ENCODE results near the gene RTEL1.

Gene RTEL1

DNA sequence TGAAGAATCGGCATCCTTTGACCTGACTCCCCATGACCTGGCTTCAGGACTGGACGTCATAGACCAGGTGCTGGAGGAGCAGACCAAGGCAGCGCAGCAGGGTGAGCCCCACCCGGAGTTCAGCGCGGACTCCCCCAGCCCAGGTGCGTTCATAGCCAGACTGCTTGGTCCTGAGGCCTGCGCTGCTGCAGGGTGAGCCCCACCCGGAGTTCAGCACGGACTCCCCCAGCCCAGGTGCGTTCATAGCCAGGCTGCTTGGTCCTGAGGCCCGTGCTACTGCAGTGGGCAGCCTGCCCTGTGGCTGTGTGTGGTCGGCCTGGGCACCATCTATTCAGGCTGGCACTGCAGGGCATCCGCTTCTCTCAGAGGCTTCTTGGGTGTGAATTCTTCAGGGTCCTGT lies 15.8 kb downstream of the RTEL1 start:
- H3K36me3 ChIP-seq (ENCODE audit: control insufficient read depth in 1 of 2, insufficient read depth in 2 of 2, low read length in 2 of 2), result peaks cover 5 to 48% of the 10 kb centered on the region in 2 donors
- no peak overlapping the region for H3K4me3 ChIP-seq (ENCODE audit: low read depth in 1 of 2, low read length in 2 of 2)
- H3K27me3 ChIP-seq (ENCODE audit: low read depth, low read length), result no peaks in the 10 kb centered on the region
- no peak overlapping the region for H3K27ac ChIP-seq (ENCODE audit: low read length)
- no peaks in the 10 kb centered on the region for H3K4me1 ChIP-seq (ENCODE audit: control insufficient read depth in 1 of 2, insufficient read depth in 2 of 2, low read length in 2 of 2)
- no peaks in the 10 kb centered on the region for H3K9me3 ChIP-seq (ENCODE audit: control insufficient read depth in 1 of 2, low read length in 2 of 2)

DNA sequence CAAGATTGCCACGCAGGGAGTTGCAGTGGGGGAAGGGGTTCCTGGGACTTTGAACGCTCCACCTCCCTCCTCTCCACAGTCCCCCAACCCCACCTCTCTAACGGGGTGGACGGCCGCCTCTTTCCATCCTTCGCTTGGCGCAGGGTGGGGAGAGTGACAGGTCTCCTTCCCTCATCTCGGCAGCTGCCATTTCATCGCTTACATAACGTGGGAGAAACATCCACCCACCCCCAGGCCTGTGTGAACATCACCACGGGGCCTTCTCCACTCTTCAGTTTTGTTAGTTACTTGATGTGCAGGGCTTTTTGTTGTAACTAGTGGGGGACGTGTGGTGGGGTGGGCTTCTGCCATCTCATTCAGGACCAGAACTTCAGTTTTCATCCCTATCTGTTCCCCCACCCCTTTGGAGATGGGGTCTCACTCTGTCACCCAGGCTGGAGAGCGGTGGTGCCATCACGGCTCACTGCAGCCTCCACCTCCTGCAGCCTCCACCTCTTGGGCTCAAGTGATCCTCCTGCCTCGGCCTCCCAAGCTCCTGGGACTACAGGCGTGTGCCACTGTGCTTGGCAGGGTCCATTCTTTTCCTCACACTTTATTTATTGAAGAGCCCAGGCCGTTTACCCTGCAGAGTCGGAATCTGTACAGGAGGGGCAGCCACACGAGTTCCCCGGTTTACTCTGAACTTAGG lies 17.7 kb downstream of the RTEL1 start:
- Histone ChIP-seq H3K4me3 (ENCODE audit: low read depth in 1 of 2, low read length in 2 of 2) (no peak overlapping the region), H3K4me1 (ENCODE audit: control insufficient read depth in 1 of 2, insufficient read depth in 2 of 2, low read length in 2 of 2) (no peaks in the 10 kb centered on the region), H3K9me3 (ENCODE audit: control insufficient read depth in 1 of 2, low read length in 2 of 2) (no peaks in the 10 kb centered on the region), H3K27ac (ENCODE audit: low read length) (no peak overlapping the region), H3K27me3 (ENCODE audit: low read depth, low read length) (no peaks in the 10 kb centered on the region), H3K36me3 (ENCODE audit: control insufficient read depth in 1 of 2, insufficient read depth in 2 of 2, low read length in 2 of 2) (peaks cover 5 to 56% of the 10 kb centered on the region in 2 donors)

DNA sequence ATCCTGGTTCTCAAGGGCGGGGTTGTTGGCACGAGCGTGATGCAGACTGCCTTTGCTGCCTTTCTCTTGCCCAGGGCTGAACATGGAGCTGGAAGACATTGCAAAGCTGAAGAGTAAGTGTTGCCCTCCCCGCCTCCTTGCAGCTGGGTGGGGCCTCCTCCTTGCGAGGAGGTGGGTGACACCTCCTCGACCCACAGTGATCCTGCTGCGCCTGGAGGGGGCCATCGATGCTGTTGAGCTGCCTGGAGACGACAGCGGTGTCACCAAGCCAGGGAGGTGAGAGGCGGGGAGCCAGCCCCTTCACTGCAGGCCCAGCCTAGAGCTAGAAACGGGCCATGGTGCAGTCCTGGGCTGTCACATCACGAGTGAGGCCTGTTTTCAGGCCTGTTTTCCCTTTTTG lies 20.0 kb downstream of the RTEL1 start:
- H3K9me3 ChIP-seq (ENCODE audit: control insufficient read depth in 1 of 2, low read length in 2 of 2), result no peaks in the 10 kb centered on the region
- no peak overlapping the region for H3K27ac ChIP-seq (ENCODE audit: low read length)
- peaks cover 0 to 14% of the 10 kb centered on the region in 2 donors for H3K4me1 ChIP-seq (ENCODE audit: control insufficient read depth in 1 of 2, insufficient read depth in 2 of 2, low read length in 2 of 2)
- H3K27me3 ChIP-seq (ENCODE audit: low read depth, low read length), result no peaks in the 10 kb centered on the region
- peaks cover 5 to 49% of the 10 kb centered on the region in 2 donors for H3K36me3 ChIP-seq (ENCODE audit: control insufficient read depth in 1 of 2, insufficient read depth in 2 of 2, low read length in 2 of 2)
- H3K4me3 ChIP-seq (ENCODE audit: low read depth in 1 of 2, low read length in 2 of 2), result no peak overlapping the region

DNA sequence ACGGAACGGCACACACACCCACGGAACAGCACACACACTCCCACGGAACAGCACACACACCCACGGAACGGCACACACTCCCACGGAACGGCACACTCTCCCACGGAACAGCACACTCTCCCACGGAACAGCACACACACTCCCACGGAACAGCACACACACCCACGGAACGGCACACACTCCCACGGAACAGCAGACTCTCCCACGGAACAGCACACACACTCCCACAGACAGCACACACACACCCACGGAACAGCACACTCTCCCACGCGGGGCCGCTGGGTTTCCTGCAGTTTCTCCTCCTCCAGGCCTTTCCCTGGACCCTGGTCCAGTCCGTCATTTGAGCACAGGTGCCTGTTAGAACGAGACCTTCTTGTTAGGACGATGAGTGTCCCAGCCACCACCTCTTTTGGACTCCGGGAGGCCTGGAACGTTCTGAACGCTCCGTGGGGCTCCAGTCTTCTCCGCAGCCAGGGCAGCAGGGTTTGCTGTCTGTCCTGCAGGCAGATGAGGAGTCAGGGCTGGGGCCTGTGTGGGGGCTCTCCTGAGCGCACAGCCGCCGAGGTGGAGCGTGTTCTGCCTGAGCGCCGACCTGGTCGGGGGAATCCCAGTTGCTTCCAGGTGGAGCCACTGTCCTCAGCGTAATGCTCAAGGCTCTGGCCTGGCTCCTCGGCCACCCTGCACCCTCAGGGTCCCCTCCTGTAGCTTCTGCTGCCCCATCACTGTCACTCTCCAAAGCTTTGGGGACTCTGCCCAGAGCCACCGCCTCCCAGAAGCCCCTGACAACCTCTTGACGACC lies 20.8 kb downstream of the RTEL1 start:
- H3K27me3 ChIP-seq (ENCODE audit: low read depth, low read length), result no peaks in the 10 kb centered on the region
- H3K9me3 ChIP-seq (ENCODE audit: control insufficient read depth in 1 of 2, low read length in 2 of 2), result no peaks in the 10 kb centered on the region
- H3K36me3 ChIP-seq (ENCODE audit: control insufficient read depth in 1 of 2, insufficient read depth in 2 of 2, low read length in 2 of 2), result peaks cover 5 to 46% of the 10 kb centered on the region in 2 donors
- H3K4me1 ChIP-seq (ENCODE audit: control insufficient read depth in 1 of 2, insufficient read depth in 2 of 2, low read length in 2 of 2), result peaks cover 0 to 14% of the 10 kb centered on the region in 2 donors
- H3K4me3 ChIP-seq (ENCODE audit: low read depth in 1 of 2, low read length in 2 of 2), result no peak overlapping the region
- no peak overlapping the region for H3K27ac ChIP-seq (ENCODE audit: low read length)

DNA sequence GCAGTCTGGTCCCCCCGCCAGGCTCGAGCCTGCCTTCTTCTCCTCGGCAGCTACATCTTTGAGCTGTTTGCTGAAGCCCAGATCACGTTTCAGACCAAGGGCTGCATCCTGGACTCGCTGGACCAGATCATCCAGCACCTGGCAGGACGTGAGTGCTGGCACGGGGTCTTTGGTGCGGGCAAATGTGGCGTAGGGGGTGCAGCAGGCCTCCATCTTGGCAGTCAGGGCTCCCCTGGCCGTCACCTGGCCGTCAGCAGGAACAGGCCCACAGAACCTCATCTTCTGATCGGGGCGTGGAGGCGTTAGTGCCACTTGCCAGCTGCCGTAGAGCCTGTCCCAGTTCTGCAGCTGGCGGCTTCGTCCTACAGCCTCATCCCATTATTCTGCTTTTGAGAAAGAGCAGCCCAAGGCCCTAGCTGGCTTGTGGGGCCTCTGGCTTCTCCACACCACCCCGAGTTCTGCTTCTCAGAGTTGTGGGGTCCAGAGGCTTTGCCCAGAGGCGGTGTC lies 21.7 kb downstream of the RTEL1 start:
- H3K27me3 ChIP-seq (ENCODE audit: low read depth, low read length), result no peaks in the 10 kb centered on the region
- H3K36me3 ChIP-seq (ENCODE audit: control insufficient read depth in 1 of 2, insufficient read depth in 2 of 2, low read length in 2 of 2), result peaks cover 0 to 39% of the 10 kb centered on the region in 2 donors
- no peak overlapping the region for H3K27ac ChIP-seq (ENCODE audit: low read length)
- H3K4me1 ChIP-seq (ENCODE audit: control insufficient read depth in 1 of 2, insufficient read depth in 2 of 2, low read length in 2 of 2), result peaks cover 0 to 14% of the 10 kb centered on the region in 2 donors
- no peaks in the 10 kb centered on the region for H3K9me3 ChIP-seq (ENCODE audit: control insufficient read depth in 1 of 2, low read length in 2 of 2)
- no peak overlapping the region for H3K4me3 ChIP-seq (ENCODE audit: low read depth in 1 of 2, low read length in 2 of 2)

DNA sequence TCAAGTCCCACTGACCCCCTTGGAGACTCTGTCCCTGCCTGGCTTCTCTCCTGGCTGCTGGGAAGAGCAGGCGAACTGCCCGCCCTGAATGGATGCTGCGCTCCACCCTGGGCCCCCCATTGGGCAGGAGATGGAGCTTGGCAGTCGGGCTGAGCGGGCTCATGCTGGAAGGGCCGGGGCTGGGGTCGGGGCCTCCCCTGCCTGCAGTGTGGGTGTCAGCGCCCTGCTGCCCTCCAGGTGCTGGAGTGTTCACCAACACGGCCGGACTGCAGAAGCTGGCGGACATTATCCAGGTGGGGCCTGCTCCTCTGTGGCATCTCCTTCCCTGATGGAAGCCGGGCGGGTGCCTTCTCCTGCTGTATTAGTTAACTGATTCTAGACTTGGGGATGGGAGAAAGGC lies 22.3 kb downstream of the RTEL1 start:
- Histone ChIP-seq H3K27me3 (ENCODE audit: low read depth, low read length) (no peaks in the 10 kb centered on the region), H3K27ac (ENCODE audit: low read length) (no peak overlapping the region), H3K36me3 (ENCODE audit: control insufficient read depth in 1 of 2, insufficient read depth in 2 of 2, low read length in 2 of 2) (peaks cover 0 to 36% of the 10 kb centered on the region in 2 donors), H3K9me3 (ENCODE audit: control insufficient read depth in 1 of 2, low read length in 2 of 2) (no peaks in the 10 kb centered on the region), H3K4me3 (ENCODE audit: low read depth in 1 of 2, low read length in 2 of 2) (no peak overlapping the region), H3K4me1 (ENCODE audit: control insufficient read depth in 1 of 2, insufficient read depth in 2 of 2, low read length in 2 of 2) (peaks cover 0 to 14% of the 10 kb centered on the region in 2 donors)

DNA sequence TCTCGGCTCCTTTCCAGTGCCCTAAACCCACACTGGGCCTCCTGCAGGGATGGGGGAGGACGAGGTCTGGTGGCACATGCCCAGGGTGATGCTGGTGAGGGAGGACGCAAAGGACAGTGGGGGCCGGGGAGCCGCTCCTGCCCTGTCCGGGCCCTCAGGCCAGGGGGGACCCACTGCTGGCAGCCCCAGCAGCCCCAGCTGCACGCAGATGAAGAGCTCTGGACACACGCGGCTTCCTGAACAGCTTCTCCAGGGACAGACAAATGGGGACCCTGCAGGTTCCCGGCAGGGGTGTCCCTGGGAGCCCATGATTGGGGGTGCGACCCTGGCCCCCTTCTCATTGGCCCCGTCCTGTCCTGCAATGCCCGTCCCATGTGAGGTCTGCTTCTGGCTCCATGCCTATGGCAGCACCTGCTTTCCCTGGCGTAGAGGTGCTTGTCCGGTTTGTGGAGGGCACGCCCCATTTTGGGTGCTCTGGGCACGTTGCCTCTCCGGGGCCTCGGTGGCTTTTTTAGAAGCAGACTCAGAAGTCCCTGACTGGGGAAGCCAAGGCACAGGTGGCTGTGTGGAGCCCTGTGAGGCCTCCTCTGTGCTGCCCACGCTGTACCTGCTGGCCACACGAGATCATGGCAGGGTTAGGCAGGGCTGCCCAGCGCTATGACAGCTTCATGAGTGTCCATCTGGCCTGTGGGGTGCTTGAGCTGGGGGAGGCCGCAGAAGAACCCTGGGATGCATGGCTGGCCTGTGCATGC lies 22.9 kb downstream of the RTEL1 start:
- Histone ChIP-seq H3K4me1 (ENCODE audit: control insufficient read depth in 1 of 2, insufficient read depth in 2 of 2, low read length in 2 of 2) (peaks cover 0 to 17% of the 10 kb centered on the region in 2 donors), H3K36me3 (ENCODE audit: control insufficient read depth in 1 of 2, insufficient read depth in 2 of 2, low read length in 2 of 2) (peaks cover 0 to 30% of the 10 kb centered on the region in 2 donors), H3K4me3 (ENCODE audit: low read depth in 1 of 2, low read length in 2 of 2) (no peak overlapping the region), H3K9me3 (ENCODE audit: control insufficient read depth in 1 of 2, low read length in 2 of 2) (no peaks in the 10 kb centered on the region), H3K27ac (ENCODE audit: low read length) (no peak overlapping the region), H3K27me3 (ENCODE audit: low read depth, low read length) (no peaks in the 10 kb centered on the region)

DNA sequence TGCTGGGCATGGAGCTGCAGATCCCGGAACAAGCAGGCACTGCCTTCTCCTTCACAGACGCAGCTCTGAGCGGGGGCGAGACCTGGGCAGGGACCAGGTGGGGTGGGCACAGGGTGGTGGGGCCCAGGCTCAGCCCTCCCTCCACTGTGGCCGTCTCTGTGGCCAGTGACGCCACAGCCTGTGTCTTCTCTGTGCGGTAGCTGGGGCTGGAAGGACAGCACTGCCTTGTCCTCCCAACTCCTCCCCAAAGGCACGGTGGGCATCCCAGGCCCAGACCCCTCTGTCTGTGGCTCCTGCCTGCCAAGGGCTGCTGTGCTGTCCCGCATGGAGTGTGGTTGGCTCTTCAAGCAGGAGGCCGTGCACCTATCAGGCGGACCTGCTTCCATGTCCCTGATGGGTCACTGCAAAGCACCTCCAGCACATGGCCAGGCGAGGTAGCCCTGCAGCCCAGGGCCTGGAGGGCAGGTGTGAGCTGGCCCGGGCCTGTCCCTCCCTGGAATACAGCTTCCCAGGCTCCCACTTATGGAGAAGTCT lies 23.6 kb downstream of the RTEL1 start:
- H3K36me3 ChIP-seq (ENCODE audit: control insufficient read depth in 1 of 2, insufficient read depth in 2 of 2, low read length in 2 of 2), result peaks cover 0 to 24% of the 10 kb centered on the region in 2 donors
- H3K4me3 ChIP-seq (ENCODE audit: low read depth in 1 of 2, low read length in 2 of 2), result no peak overlapping the region
- no peaks in the 10 kb centered on the region for H3K27me3 ChIP-seq (ENCODE audit: low read depth, low read length)
- no peaks in the 10 kb centered on the region for H3K9me3 ChIP-seq (ENCODE audit: control insufficient read depth in 1 of 2, low read length in 2 of 2)
- H3K27ac ChIP-seq (ENCODE audit: low read length), result peak overlapping the region; percentile 31
- peaks cover 0 to 23% of the 10 kb centered on the region in 2 donors for H3K4me1 ChIP-seq (ENCODE audit: control insufficient read depth in 1 of 2, insufficient read depth in 2 of 2, low read length in 2 of 2)

DNA sequence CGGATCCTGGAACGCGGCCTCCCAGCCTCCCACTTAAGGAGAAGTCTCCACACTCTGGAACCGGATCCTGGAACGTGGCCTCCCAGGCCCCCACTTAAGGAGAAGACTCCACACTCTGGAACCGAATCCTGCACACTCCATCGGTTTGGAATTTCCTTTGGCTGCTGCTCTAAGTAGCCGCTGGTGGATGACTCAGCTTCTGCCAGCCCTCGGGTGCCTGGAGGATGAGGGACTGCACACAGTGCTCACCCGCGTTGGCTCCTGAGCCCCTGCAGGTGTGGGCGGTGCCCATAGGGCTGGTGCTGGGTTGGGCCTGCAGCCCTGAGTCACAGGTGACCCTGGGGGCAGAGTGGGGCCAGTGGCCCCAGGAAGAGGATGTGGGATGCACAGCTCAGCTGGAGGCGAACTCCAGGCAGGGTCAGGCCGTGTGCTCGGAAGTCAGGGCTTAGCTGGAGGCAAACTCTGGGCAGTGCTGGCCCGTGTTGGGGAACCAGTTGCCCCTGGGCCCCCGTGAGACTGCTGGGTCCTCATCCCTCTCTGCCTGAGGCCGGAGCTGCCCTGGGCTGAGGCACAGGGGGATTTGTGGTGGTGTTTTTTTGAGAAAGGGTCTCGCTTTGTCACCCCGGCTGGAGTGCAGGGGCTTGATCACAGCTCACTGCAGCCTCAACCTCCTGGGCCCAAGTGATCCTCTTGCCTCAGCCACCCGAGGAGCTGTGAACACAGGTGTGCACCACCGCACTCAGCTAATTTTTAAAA lies 24.4 kb downstream of the RTEL1 start:
- Histone ChIP-seq H3K4me1 (ENCODE audit: control insufficient read depth in 1 of 2, insufficient read depth in 2 of 2, low read length in 2 of 2) (peaks cover 0 to 31% of the 10 kb centered on the region in 2 donors), H3K4me3 (ENCODE audit: low read depth in 1 of 2, low read length in 2 of 2) (peak overlapping the region in 1 of 2 donors; percentile 14), H3K27ac (ENCODE audit: low read length) (peak overlapping the region; percentile 31), H3K9me3 (ENCODE audit: control insufficient read depth in 1 of 2, low read length in 2 of 2) (no peaks in the 10 kb centered on the region), H3K36me3 (ENCODE audit: control insufficient read depth in 1 of 2, insufficient read depth in 2 of 2, low read length in 2 of 2) (peaks cover 0 to 24% of the 10 kb centered on the region in 2 donors), H3K27me3 (ENCODE audit: low read depth, low read length) (no peaks in the 10 kb centered on the region)

DNA sequence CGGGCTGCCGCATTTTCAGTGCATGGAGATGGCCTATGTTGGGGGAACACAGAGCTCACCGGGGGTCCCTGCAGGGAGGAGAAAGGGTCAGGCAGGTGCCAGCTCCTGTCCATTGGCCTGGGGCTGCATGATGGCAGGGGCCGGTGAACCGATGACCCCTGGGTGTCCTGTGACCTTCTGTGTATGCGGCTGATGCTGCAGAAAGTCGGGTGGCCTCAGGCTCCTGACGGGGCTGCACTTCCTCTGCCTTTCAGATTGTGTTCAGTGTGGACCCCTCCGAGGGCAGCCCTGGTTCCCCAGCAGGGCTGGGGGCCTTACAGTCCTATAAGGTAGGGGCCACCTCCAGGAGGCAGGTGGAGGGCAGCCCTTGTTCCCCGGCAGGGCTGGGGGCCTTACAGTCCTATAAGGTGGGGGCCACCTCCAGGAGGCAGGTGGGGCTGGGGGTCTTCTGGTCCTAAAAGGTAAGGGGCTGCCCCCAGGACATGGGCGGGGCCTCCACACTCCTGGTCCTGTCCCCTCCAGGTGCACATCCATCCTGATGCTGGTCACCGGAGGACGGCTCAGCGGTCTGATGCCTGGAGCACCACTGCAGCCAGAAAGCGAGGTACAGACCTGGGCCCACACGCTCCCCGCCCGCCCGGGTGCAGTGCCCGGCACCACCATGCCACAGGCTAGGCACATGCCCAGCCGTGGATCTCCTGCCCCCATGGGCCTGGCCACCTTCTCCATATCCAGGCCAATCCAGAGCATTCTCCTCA lies 27.3 kb downstream of the RTEL1 start:
- Histone ChIP-seq H3K4me3 (ENCODE audit: low read depth in 1 of 2, low read length in 2 of 2) (no peak overlapping the region), H3K27me3 (ENCODE audit: low read depth, low read length) (no peaks in the 10 kb centered on the region), H3K36me3 (ENCODE audit: control insufficient read depth in 1 of 2, insufficient read depth in 2 of 2, low read length in 2 of 2) (no peaks in the 10 kb centered on the region), H3K4me1 (ENCODE audit: control insufficient read depth in 1 of 2, insufficient read depth in 2 of 2, low read length in 2 of 2) (peaks cover 0 to 33% of the 10 kb centered on the region in 2 donors), H3K9me3 (ENCODE audit: control insufficient read depth in 1 of 2, low read length in 2 of 2) (no peaks in the 10 kb centered on the region), H3K27ac (ENCODE audit: low read length) (peak overlapping the region; percentile 67)

All from muscle layer of duodenum (tissue), 2 donors.